Liver (tissue), 3 donors: ENCODE measurements around the gene CCL21.

Experiments
- CTCF ChIP-seq: fragments of 150-350 bp; IDR thresholded peaks from 2 replicates; pipeline ENCODE4 v1.5.1; 2017; ENCODE audit warnings: improper control_type of control experiment, low read depth, low read length; ENCODE audit not compliant: missing input control
- RAD21 ChIP-seq, 2 donors: IDR thresholded peaks; 2 replicates each; pipeline ENCODE4 v1.6.1; 2016; ENCODE audit warnings: antibody characterized with exemption in 2 of 2, mild to moderate bottlenecking in 2 of 2
- SP1 ChIP-seq: IDR thresholded peaks from 2 replicates; pipeline ENCODE4 v1.6.1; 2018; ENCODE audit warnings: antibody characterized with exemption, mild to moderate bottlenecking
- TAF1 ChIP-seq: conservative IDR thresholded peaks from 2 replicates; pipeline ENCODE4 v1.6.1; 2016; ENCODE audit warnings: antibody characterized with exemption, mild to moderate bottlenecking
- YY1 ChIP-seq: IDR thresholded peaks from 2 replicates; pipeline ENCODE4 v1.6.1; 2016; ENCODE audit warnings: antibody characterized with exemption, mild to moderate bottlenecking
- TF ChIP-seq, protein P1 (sequence below): IDR thresholded peaks from 2 replicates; pipeline ENCODE4 v1.6.1; 2016; ENCODE audit warnings: antibody characterized with exemption
- donor health status: healthy.
- donor health status: healthy.

DNA sequence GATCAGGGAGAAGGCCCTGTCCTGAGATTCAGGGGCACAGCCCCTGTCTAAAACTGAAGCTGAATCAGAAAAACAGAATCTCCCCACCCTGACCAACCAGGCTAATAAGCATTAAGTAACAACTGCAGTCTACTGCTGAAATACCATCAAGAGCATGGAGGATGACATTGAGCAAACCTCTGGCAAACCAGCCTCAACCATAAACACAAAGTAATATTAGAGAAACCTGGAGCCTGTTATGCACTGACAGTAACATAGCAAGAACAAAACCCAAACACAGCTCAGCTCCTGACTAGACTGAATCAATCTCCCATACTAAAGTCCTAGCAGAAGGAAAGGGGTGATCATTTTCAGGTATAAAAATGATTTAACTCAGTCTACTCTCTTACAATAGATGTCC lies 24.8 kb upstream of the CCL21 start:
- TF ChIP-seq TAF1 (no peak), CTCF (no peak), RAD21 (IDR thresholded peaks at IDR 0.05) (no peak), SP1 (no peak), YY1 (no peak)
- TF ChIP-seq, protein P1, sequence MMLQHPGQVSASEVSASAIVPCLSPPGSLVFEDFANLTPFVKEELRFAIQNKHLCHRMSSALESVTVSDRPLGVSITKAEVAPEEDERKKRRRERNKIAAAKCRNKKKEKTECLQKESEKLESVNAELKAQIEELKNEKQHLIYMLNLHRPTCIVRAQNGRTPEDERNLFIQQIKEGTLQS = no peak
